DND-41 (cell line): Measurements from ENCODE around the gene TMPRSS12.

Experiments
- CTCF ChIP-seq: IDR thresholded peaks from 2 replicates; pipeline ENCODE4 v1.5.1; 2012; ENCODE audit warnings: borderline replicate concordance, low read length, moderate library complexity, mild to moderate bottlenecking; ENCODE audit not compliant: poor library complexity, severe bottlenecking; ENCODE audit errors: extremely low read depth
- EZH2 ChIP-seq: IDR thresholded peaks from 3 replicates; pipeline ENCODE4 v1.6.1; 2012; ENCODE audit warnings: borderline replicate concordance, low read depth, mild to moderate bottlenecking, moderate library complexity, low read length, inconsistent platforms; ENCODE audit not compliant: severe bottlenecking

- TF ChIP-seq CTCF (no peak), EZH2 (no peak)
Measured at GRCh38 chr12:50845021-50845647, 2.4 kb downstream of the TMPRSS12 start.
